Stimulated activated CD8-positive, alpha-beta memory T cell treated with anti-CD3 and anti-CD28 coated beads, Interleukin-4, amount 100 ng/mL, for 4 hours (primary cell): Measurements from ENCODE around the gene CETN1.

Source experiments
- DNase-seq, 2 donors: peaks; one replicate each; pipeline ENCODE4 v3.0.0-alpha.2; 2020; ENCODE audit warnings: low read depth in 2 of 2, low spot score in 1 of 2

The CETN1 gene

DNA sequence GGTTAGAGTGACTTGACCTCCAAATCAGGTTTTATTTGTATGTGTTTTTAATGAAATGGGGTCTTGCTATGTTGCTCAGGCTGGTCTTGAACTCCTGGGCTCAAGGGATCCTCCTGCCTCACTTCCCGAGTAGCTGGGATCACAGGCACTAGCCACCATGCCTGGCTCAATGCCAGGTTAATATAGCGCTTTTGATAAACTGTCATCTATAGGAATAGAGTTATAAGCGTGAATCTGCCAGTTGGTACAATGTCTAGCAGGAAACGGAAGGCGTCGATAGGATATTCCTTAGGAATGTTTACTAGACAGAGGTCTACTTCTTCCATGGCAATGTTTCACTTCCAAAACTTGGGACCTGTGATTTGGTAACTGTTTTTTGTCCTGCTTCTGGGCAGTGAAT lies 42.1 kb downstream of the CETN1 start:
- DNase-seq: no peak

DNA sequence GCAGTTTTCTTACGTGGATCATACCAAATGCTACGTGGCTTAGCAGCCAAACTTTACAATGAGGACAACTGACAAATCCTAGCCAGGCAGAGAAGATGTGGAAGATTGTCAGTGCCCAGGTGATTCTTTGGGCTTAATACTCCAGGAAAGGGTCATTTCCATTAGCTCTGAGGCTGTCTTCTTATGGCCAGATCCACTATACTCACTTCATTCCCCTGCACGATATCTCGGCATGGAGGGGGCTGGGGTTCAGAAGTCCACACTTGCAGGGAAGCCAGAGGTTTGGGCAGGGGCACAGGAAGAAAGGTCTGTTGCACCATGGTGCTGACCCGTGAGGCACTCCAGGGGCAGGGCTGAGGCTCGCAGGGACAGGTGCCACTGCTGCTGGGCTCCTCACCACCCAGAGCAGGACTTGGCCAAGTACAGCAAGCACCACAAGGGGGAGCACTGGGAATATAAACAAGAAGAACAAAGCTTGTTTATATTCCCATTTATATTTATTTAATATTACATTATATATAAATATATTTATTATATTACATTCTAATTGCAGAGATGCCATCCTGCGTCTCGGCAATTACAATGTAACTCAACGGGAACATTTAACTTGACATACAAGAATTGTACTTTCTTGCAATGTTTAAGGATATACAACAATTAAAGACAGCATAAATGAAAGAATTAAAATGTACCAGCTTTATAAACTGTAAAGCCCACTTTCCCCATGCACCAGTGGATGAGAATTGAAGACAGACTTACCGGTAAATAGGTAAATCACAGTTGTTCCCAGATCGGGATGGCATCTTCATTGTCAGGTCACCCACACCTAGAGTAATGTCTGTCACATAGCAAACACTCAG lies 43.8 kb downstream of the CETN1 start:
- peak; percentile 20 to 27 for DNase-seq

DNA sequence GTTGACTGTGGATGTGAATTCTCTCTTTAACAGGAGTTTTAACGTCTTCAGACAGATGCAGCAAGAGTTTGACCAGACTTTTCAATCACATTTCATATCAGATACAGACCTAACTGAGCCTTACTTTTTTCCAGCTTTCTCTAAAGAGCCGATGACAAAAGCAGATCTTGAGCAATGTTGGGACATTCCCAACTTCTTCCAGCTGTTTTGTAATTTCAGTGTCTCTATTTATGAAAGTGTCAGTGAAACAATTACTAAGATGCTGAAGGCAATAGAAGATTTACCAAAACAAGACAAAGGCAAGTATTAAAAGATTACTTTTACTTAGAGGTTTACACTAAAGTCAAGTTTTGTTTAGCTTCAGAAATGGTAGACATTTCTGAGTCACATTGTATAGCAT lies 47.1 kb downstream of the CETN1 start:
- DNase-seq: no peak

DNA sequence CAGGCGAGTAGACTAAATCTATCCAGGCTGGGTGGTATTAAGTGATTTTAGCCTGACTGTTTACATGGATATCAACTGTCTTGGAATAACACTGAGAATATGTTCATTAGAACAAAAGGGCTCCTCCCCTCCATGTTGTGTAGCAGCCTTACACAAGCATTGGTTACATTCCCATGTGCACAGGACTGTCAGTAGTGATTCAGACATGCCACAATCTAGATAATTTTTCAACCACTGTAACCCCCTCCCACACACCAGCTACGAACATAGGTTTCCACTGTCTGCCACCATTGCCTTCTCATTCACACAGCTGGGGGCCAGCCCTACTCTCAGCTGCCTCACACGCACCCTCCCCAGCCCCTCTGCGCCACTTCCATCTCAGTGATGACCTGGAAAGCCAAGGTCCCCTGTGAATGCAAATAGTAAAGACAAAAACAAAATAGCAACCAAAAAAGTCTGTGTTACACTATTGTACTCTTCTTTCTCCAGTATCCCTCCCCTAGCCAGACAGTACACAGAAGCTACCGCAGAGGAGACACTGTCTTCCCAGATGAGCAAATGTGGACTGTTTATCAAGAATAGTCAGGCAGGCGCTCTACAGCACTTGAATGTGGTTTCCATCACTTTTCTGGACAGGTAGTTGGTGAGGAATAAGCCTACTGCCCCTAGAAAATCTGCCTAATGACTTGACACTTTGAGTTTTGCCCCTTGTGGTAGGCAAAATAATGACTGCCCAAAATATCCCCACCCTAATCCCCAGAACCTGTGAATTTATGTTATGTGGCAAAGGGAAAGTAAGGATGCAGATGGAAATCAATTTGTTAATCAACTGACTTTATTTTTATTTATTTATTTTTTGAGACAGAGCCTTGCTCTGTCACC lies 49.3 kb downstream of the CETN1 start:
- no peak for DNase-seq

DNA sequence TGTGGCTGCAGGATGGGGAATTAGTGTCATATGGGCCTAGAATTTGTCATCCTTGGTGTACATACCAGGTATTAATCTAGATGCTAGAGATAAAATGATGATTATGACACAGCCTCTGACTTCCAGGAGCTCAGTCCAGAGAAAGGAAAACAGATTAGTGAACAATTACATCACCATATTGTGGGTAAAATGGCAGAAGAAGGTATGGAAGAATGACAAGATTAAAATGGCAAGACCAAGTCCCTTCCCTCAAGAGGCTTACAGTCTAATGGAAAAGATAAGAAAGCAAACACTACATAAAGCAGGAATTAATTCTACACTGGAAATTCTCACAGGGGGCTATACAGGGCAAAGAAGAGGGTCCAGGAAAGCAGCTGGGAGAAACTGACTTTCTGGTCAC lies 51.4 kb downstream of the CETN1 start:
- no peak for DNase-seq
